Adrenal gland (tissue), 12 donors: ENCODE measurements around the gene FAH. TPM values are rescaled to one million over a fixed set of nuclear protein-coding genes. Genes with fewer than 3 reads are reported as not detected.

Experiments
- DNase-seq, 7 donors: peaks; one replicate each; pipeline ENCODE4 v3.0.0-alpha.2; 2019 to 2020
- H3K27ac ChIP-seq, 5 donors: fragments of 200-600 bp; sonication (generic) in 4 of 5; 1 replicate in 3 of 5; 2 replicates in 2 of 5; pipeline versions ENCODE4 v1.5.1 to v1.8.0; 2016 to 2020; ENCODE audit warnings: mild to moderate bottlenecking in 1 of 5
- H3K27me3 ChIP-seq: fragments of 200-600 bp; 2 replicates; pipeline ENCODE4 v1.8.0; 2021
- H3K36me3 ChIP-seq, 2 donors: fragments of 200-600 bp; replicated peaks in 1 of 2; 1 replicate in 1 of 2; 2 replicates in 1 of 2; pipeline versions ENCODE4 v1.5.1 to v1.8.0; 2018 to 2022
- H3K4me1 ChIP-seq, 2 donors: fragments of 200-600 bp; replicated peaks in 1 of 2; 1 replicate in 1 of 2; 2 replicates in 1 of 2; pipeline versions ENCODE4 v1.5.1 to v1.8.0; 2018 to 2021
- H3K4me3 ChIP-seq, 4 donors: fragments of 200-600 bp; sonication (generic) in 3 of 4; one replicate each; pipeline ENCODE4 v1.5.1; 2016 to 2018
- H3K9me3 ChIP-seq, 3 donors: fragments of 200-600 bp; sonication (generic) in 1 of 3; replicated peaks in 1 of 3; 1 replicate in 2 of 3; 2 replicates in 1 of 3; pipeline versions ENCODE4 v1.5.1 to v1.8.0; 2016 to 2021
- POLR2A ChIP-seq, 2 donors: fragments of 450-650 bp; IDR thresholded peaks; one replicate each; pipeline ENCODE4 v1.6.1; 2017; ENCODE audit warnings: antibody characterized with exemption in 2 of 2, mild to moderate bottlenecking in 2 of 2, moderate library complexity in 1 of 2
- WGBS, 4 donors: extraction: QIAGEN DNeasy Blood & Tissue Kit in 2 of 4; methylation state at CpG; one replicate each; pipeline versions ENCODE4 v1.1.5 to v1.1.7; 2013 to 2017; 5-methylcytosine and 5-hydroxymethylcytosine counted together
- intact Hi-C, 2 donors: fragments of 100-400 bp; cut with DNase I; formaldehyde crosslinking; loops; one replicate each; pipeline versions ENCODE4 v1.14.1 to v1.15.0; 2022 to 2023
- polyA plus RNA-seq, 3 donors: library from polyadenylated mRNA; stranded (reverse); fragments of 200-250 nt in 2 of 3; fragments of 350-450 nt in 1 of 3; fragmentation: Illumina TruSeq in 1 of 3; extraction: RNeasy Lipid Tissue Mini Kit (QIAGEN cat#74804) in 1 of 3; gene quantifications; one replicate each; pipeline ENCODE4 v1.2.3, GENCODE V29; 2013 to 2014
- total RNA-seq, 9 donors: library from RNA; depleted of rRNA in 4 of 9; stranded (reverse); fragments of >200 nt in 4 of 9; fragments of 120-200 nt in 1 of 9; fragmentation: NEBNext Ultra II Directional in 1 of 9; extraction: Animal tissue kit (Norgen Biotek cat#: 25700) in 1 of 9; gene quantifications; one replicate each; pipeline versions ENCODE4 v1.1.0 to v1.2.4, GENCODE V29; 2013 to 2023
- TF ChIP-seq, protein P1 (sequence below), 6 experiments: fragments of 450-650 bp in 4 of 6; fragments of 200-600 bp in 2 of 6; sonication (generic) in 1 of 6; IDR thresholded peaks; 1 replicate in 5 of 6; 2 replicates in 1 of 6; pipeline versions ENCODE4 v1.5.1 to v1.8.0; 2016 to 2021; ENCODE audit warnings: antibody characterized with exemption in 6 of 6, mild to moderate bottlenecking in 2 of 6, moderate library complexity in 1 of 6
- donor health status: healthy with polysubstance abuse.
- donor health status: Bipolar disorder and iron deficiency.
- donor health status: DM: yes; HTN: yes; CAD: no.
- donor health status: DM: no; HTN: no; CAD: no.
- donor health status: DM: no; HTN: no; CAD: no.
- donor health status: DM: yes; HTN: yes; CAD: no.

The FAH gene
- total and polyA plus RNA-seq, 12 donors: 56.9 to 157 (median 106) TPM

DNA sequence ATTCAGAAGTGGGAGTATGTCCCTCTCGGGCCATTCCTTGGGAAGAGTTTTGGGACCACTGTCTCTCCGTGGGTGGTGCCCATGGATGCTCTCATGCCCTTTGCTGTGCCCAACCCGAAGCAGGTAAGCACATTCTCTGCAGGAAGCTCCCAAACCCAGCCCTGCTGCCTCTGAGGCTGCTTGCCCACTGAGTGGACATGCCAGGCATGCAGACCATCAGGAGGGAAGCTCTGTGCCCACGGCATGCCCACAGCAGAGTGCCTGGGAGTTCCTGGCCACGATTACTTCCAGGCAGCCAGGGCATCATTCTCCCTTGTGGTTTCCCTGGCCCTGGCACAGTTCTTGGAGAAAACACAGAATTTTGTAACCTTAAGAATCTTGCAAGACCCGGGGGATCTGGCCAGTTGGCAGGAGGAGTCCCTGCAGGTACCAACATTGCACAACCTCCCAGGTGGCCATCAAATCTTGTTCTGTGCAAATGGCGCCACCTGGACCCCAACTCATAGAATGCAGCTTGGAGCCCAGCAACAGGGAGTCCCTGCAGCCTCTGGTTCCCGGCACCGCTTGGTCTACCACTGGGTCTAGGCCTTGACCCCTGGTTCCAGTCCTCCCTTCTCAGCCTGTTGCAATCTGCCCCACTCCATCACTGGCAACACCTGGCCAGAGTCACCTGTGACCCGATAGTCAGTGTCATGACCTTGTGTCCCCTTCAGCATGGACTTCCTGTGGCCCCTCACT, 20.4 kb downstream of the FAH start:
- no peaks in the 10 kb centered on the region for H3K27me3 ChIP-seq
- WGBS, 4 donors: 66 to 70% (median 67%) methylated on average over 5 to 10 of the region's 10 CpGs
- H3K36me3 ChIP-seq: peaks cover 0 to 30% of the 10 kb centered on the region in 2 donors
- H3K27ac ChIP-seq: peak overlapping the region; percentile 64 to 93 (median 89)
- TF ChIP-seq POLR2A (IDR thresholded peaks at IDR 0.05): no peak
- TF ChIP-seq, protein P1, sequence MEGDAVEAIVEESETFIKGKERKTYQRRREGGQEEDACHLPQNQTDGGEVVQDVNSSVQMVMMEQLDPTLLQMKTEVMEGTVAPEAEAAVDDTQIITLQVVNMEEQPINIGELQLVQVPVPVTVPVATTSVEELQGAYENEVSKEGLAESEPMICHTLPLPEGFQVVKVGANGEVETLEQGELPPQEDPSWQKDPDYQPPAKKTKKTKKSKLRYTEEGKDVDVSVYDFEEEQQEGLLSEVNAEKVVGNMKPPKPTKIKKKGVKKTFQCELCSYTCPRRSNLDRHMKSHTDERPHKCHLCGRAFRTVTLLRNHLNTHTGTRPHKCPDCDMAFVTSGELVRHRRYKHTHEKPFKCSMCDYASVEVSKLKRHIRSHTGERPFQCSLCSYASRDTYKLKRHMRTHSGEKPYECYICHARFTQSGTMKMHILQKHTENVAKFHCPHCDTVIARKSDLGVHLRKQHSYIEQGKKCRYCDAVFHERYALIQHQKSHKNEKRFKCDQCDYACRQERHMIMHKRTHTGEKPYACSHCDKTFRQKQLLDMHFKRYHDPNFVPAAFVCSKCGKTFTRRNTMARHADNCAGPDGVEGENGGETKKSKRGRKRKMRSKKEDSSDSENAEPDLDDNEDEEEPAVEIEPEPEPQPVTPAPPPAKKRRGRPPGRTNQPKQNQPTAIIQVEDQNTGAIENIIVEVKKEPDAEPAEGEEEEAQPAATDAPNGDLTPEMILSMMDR (IDR thresholded peaks at IDR 0.05): peak; percentile 38 to 79 (median 68)
- no peak overlapping the region for H3K4me3 ChIP-seq
- DNase-seq: peak; percentile 64 to 91 (median 77)
- H3K9me3 ChIP-seq: no peaks in the 10 kb centered on the region
- peaks cover 7 to 18% of the 10 kb centered on the region in 2 donors for H3K4me1 ChIP-seq
- intact Hi-C loops: loop anchor here in 1 of 2 donors (10.0 kb wide), 1 partner anchor 108 kb away; no protein-coding TSS in a partner anchor

DNA sequence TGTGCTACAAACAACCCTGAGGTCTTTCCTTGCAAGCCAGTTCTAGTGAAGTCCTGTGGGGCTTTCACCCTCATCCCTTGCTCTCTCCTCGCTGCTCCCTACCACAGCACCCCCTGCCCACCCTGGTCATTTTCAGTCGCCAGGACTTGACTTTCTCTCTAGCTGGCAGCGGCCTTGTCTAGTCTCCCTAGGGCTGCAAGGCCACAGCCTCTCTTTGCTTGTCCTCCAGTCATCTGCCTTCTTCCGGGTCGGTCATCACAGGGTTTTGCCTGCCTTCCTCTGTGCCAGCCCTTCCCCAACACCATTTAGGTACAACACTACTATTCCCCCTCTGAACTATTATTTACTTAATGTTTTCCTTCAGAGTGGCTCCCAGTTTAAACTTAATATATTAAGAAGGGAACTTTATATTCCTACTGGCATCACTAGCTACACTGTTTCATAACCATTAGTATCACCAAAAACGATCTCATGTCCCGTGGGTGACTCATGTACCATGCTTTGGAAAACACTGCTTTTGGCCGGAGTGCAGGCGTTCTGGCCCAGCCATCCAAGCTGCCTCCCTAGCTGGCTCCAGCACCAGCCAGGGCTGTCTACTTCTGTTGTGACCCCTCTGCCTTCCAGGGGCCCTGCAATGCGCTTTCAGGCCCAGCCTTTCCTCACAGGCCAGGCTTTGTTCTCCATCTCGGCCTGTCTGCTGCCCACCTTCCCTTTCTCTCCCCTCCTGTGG, 21.4 kb downstream of the FAH start:
- Histone ChIP-seq H3K4me1 (peaks cover 7 to 19% of the 10 kb centered on the region in 2 donors), H3K9me3 (no peaks in the 10 kb centered on the region), H3K36me3 (peaks cover 0 to 20% of the 10 kb centered on the region in 2 donors), H3K4me3 (no peak overlapping the region), H3K27ac (peak overlapping the region; percentile 64 to 93 (median 89)), H3K27me3 (no peaks in the 10 kb centered on the region)
- peak; percentile 77 to 92 (median 89) for DNase-seq
- 54 to 58% (median 55%) methylated on average over 11 of the region's 11 CpGs for WGBS, 4 donors
- TF ChIP-seq POLR2A (IDR thresholded peaks at IDR 0.05): peak in 1 of 2 donors; percentile 28
- TF ChIP-seq, protein P1 (IDR thresholded peaks at IDR 0.05): no peak
- intact Hi-C loops: loop anchor here in 1 of 2 donors (10.0 kb wide), 1 partner anchor 109 kb away; no protein-coding TSS in a partner anchor

DNA sequence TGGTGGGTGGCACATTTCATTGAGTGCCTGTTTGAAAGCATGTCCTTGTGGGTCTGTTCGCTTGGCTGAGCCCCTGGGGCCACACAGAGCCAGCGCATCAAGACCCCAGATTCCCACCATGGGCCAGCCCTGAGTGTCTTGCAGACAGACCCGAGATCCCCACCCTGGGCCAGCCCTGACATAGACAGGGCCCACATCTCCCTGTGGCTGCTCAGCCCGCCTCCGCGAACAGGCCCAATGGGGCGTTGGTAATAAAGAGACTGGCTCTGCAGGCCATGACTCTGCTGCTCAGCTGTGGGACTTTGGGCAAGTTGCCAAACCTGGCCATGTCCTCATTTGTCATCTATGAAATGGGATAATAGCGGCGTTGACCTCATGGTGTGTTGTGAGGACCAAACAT, 22.6 kb downstream of the FAH start:
- peak in 1 of 7 donors; percentile 36 for DNase-seq
- 90 to 95% (median 93%) methylated on average over 6 to 9 of the region's 9 CpGs for WGBS, 4 donors
- H3K4me1 ChIP-seq: peaks cover 12 to 30% of the 10 kb centered on the region in 2 donors

More for the DNA sequence above, 22.6 kb downstream of the FAH start:
- peaks cover 0 to 23% of the 10 kb centered on the region in 2 donors for H3K36me3 ChIP-seq
- intact Hi-C loops: loop anchor here in 1 of 2 donors (10.0 kb wide), 1 partner anchor 111 kb away; no protein-coding TSS in a partner anchor
- no peaks in the 10 kb centered on the region for H3K9me3 ChIP-seq
- no peaks in the 10 kb centered on the region for H3K27me3 ChIP-seq
- TF ChIP-seq, protein P1 (IDR thresholded peaks at IDR 0.05): no peak
- TF ChIP-seq POLR2A (IDR thresholded peaks at IDR 0.05): no peak
- no peak overlapping the region for H3K4me3 ChIP-seq
- peak overlapping the region in 2 of 5 donors; percentile 93 for H3K27ac ChIP-seq
